ENCODE results near the gene SLFN12L.
A peak's percentile ranks its signal among the peaks of the same experiment; 100 is the strongest.

The SLFN12L gene

DNA sequence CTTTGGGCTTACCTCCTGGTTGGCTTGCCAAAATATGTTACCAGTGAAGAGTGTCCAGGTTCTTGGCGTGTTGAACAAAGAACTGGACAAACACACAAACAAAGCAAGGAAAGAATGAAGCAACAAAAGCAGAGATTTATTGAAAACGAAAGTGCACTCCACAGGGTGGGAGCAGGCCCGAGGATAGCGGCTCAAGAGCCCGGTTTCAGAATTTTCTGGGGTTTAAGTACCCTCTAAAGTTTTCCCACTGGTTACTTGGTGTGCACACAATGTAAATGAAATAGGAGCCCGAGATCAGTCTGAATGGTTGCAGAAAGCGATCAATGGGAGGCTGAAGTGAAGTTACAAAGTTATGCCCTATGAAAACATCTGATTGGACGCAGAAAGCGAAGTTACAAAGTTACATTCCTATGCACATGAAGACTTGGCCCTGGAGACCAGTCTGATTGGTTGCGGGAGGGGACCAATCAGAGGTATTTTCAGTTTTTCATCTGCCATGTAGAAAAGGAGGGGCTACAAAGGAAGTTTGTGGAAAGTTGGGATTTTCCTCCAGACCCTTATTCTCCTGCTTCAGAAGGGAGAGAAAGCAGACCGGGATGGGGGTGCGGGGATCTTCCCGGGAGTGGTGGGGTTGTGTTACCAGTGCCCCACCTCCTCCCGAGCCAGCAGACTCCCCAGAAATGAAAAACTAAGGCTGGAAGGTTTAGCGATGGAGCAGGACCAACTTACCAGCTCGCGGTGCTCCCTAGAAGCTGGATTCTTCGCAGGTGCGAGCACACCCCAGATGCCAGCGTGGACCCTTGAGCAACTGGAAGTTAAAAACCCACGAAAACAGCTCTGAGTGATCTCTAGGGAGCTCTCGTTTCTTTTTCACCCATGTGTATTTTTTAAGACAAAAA lies 105.1 kb downstream of the SLFN12L start, which contains the start of gene SLFN12:
Gene SLFN12 (minus strand): TSS at position 325 of the 899 bp plus-strand sequence. CDS start 9,472 bp downstream, outside the sequence.
- peak in 14 of 51 donors; percentile 7 to 37 (median 24) for DNase-seq

- DNase-seq = no peak
Measured at GRCh38 chr17:35429702-35430101, 107.8 kb downstream of the SLFN12L start.

DNA sequence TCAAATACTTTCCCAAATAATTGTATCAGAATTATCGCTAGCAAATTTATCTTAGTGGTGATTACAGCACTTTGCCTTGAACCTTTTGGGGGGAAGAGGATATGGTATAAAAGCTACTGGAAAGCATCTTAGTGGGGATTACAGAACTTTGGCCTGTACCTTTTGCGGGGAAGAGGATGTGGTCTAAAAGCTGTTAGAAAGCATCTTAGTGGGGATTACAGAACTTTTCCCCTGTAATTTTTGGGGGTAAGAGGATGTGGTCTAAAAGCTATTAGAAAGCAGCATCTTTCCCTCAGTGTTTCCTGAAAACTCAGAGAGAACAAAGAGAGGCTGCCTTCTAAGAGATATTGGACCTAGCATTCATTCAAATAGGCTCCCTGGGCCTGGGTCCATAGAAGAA lies 109.2 kb downstream of the SLFN12L start:
- DNase-seq = no peak

DNA sequence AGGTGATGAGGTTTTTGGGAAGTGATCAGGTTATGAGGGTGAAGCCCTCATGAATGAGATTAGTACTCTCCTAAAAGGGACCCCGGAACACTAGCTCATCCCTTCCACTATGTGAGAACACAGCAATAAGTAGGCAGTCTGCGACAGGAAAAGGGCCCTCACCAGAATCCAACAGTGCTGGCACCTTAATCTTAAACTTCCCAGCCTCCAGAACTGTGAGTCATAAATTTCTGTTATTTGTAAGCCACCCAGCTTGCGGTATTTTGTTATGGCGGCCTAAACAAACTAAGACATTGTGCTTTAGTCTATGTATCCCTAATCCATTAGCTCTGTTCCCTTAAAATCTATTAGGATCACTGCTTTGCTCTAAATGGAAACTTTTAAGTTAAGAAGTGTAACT lies 113.7 kb downstream of the SLFN12L start:
- DNase-seq = no peak
